H1 (cell line): ENCODE measurements around the gene PPP1R9A. TPM values are rescaled to one million over a fixed set of nuclear protein-coding genes. Genes with fewer than 3 reads are reported as not detected.

ENCODE experiments used
- CTBP2 ChIP-seq: IDR thresholded peaks from 2 replicates; pipeline ENCODE4 v1.7.0; 2011; ENCODE audit warnings: borderline replicate concordance, mild to moderate bottlenecking, moderate library complexity, mixed read lengths, low read length; ENCODE audit not compliant: insufficient read depth, insufficient read length
- EGR1 ChIP-seq: IDR thresholded peaks from 2 replicates; pipeline ENCODE4 v1.6.1; 2011; ENCODE audit warnings: low read depth, low read length, borderline replicate concordance
- FOSL1 ChIP-seq: IDR thresholded peaks from 2 replicates; pipeline ENCODE4 v1.6.1; 2011; ENCODE audit warnings: mild to moderate bottlenecking, low read depth, low read length, moderate library complexity; ENCODE audit not compliant: insufficient read depth
- SIN3A ChIP-seq, 2 experiments: IDR thresholded peaks in 1 of 2; conservative IDR thresholded peaks in 1 of 2; 2 replicates each; pipeline ENCODE4 v1.6.1; 2011 to 2012; ENCODE audit warnings: low read length in 2 of 2, improper control_type of control experiment in 1 of 2, low read depth in 1 of 2, mild to moderate bottlenecking in 1 of 2
- SP2 ChIP-seq: IDR thresholded peaks from 2 replicates; pipeline ENCODE4 v1.6.1; 2012; ENCODE audit warnings: mild to moderate bottlenecking, low read length, inconsistent platforms
- polyA plus RNA-seq, 7 experiments: library from polyadenylated mRNA; depleted of rRNA in 3 of 7; stranded (reverse) in 5 of 7; unstranded in 2 of 7; fragments of >200 nt in 5 of 7; fragments of 200-250 nt in 2 of 7; gene quantifications; 1 replicate in 5 of 7; 2 replicates in 1 of 7; 4 replicates in 1 of 7; pipeline versions ENCODE4 v1.2.1 to v1.2.3, GENCODE V29; 2011 to 2013; ENCODE audit warnings: missing spikeins in 2 of 7, mixed read lengths in 2 of 7
- total RNA-seq: library from RNA; stranded (reverse); fragmentation: NEBNext Ultra II Directional; extraction: Animal tissue kit (Norgen Biotek cat#: 25700); gene quantifications from 2 replicates; pipeline ENCODE4 v1.2.1, GENCODE V29; 2021

The PPP1R9A gene
- total and polyA plus RNA-seq, 2 of the 8 experiments (the other 6 are each of a cell fraction or from before 2014, with no cell fraction given): 3.0 to 20.3 TPM

GRCh38 chr7:95255691-95256090 lies 348.3 kb downstream of the PPP1R9A start (continued):
- TF ChIP-seq SP2: no peak
- TF ChIP-seq SIN3A (conservative IDR thresholded peaks at IDR 0.05 in 1 of 2, IDR thresholded peaks at IDR 0.05 in 1 of 2; ENCODE audit: low read depth in 1 of 2, low read length in 2 of 2): no peak
- TF ChIP-seq CTBP2: no peak
- TF ChIP-seq EGR1: no peak
- TF ChIP-seq FOSL1: no peak
